ENCODE measurements around the gene KLF3.

Gene KLF3

GRCh38 chr4:38656111-38656510, 7.9 kb upstream of the KLF3 start:
- no peak for DNase-seq (ENCODE audit: low read depth in 2 of 2)

GRCh38 chr4:38659346-38659745, 4.7 kb upstream of the KLF3 start:
- DNase-seq (ENCODE audit: low read depth in 2 of 2), result no peak

- DNase-seq (ENCODE audit: low read depth in 2 of 2), result no peak
Measured at GRCh38 chr4:38660838-38661237, 3.2 kb upstream of the KLF3 start.

- no peak for DNase-seq (ENCODE audit: low read depth in 2 of 2)
Measured at GRCh38 chr4:38661371-38661770, 2.6 kb upstream of the KLF3 start.

- DNase-seq (ENCODE audit: low read depth in 2 of 2), result no peak
Measured at GRCh38 chr4:38662522-38663089, 1.4 kb upstream of the KLF3 start.

GRCh38 chr4:38663090-38663800, 754 bp upstream of the KLF3 start:
- no peak for DNase-seq (ENCODE audit: low read depth in 2 of 2)

- DNase-seq (ENCODE audit: low read depth in 2 of 2), result no peak
Measured at GRCh38 chr4:38664706-38665401, 855 bp downstream of the KLF3 start.

- DNase-seq (ENCODE audit: low read depth in 2 of 2), result no peak
Measured at GRCh38 chr4:38665551-38666411, 1.8 kb downstream of the KLF3 start.

GRCh38 chr4:38666766-38667084, 2.7 kb downstream of the KLF3 start:
- DNase-seq (ENCODE audit: low read depth in 2 of 2), result no peak

- DNase-seq (ENCODE audit: low read depth in 2 of 2), result peak; percentile 94
Measured at GRCh38 chr4:38667085-38667893, 3.3 kb downstream of the KLF3 start.

GRCh38 chr4:38668203-38668971, 4.4 kb downstream of the KLF3 start:
- DNase-seq (ENCODE audit: low read depth in 2 of 2), result no peak

- no peak for DNase-seq (ENCODE audit: low read depth in 2 of 2)
Measured at GRCh38 chr4:38669208-38669607, 5.2 kb downstream of the KLF3 start.

GRCh38 chr4:38670109-38670901, 6.3 kb downstream of the KLF3 start:
- DNase-seq (ENCODE audit: low read depth in 2 of 2), result no peak

- no peak for DNase-seq (ENCODE audit: low read depth in 2 of 2)
Measured at GRCh38 chr4:38670939-38671591, 7.1 kb downstream of the KLF3 start.

- DNase-seq (ENCODE audit: low read depth in 2 of 2), result no peak
Measured at GRCh38 chr4:38671592-38671940, 7.6 kb downstream of the KLF3 start.

GRCh38 chr4:38672074-38672396, 8.0 kb downstream of the KLF3 start:
- no peak for DNase-seq (ENCODE audit: low read depth in 2 of 2)

- DNase-seq (ENCODE audit: low read depth in 2 of 2), result no peak
Measured at GRCh38 chr4:38672397-38673129, 8.6 kb downstream of the KLF3 start.

GRCh38 chr4:38673130-38673978, 9.4 kb downstream of the KLF3 start:
- DNase-seq (ENCODE audit: low read depth in 2 of 2), result no peak
